Upper lobe of left lung (tissue), 6 donors: Measurements from ENCODE around the gene HOXA6. TPM values are rescaled to one million over a fixed set of nuclear protein-coding genes. Genes with fewer than 3 reads are reported as not detected.

ENCODE experiments used
- ATAC-seq, 2 donors: fragments of 200-7000 bp; cut with Tn5 transposase; one replicate each; pipeline ENCODE4 v1.9.1; 2022; ENCODE audit warnings: mild to moderate bottlenecking in 2 of 2, moderate library complexity in 2 of 2; ENCODE audit not compliant: low FRiP score in 2 of 2
- DNase-seq, 2 donors: peaks; one replicate each; pipeline ENCODE4 v3.0.0-alpha.2; 2019 to 2020
- H3K27ac ChIP-seq, 4 donors: fragments of 200-600 bp; sonication (generic); one replicate each; pipeline ENCODE4 v1.5.1; 2016 to 2019
- H3K27me3 ChIP-seq, 4 donors: fragments of 200-600 bp; sonication (generic); one replicate each; pipeline ENCODE4 v1.5.1; 2017 to 2019
- H3K36me3 ChIP-seq, 4 donors: fragments of 200-600 bp; sonication (generic); one replicate each; pipeline ENCODE4 v1.5.1; 2016 to 2019
- H3K4me1 ChIP-seq, 4 donors: fragments of 200-600 bp; sonication (generic); one replicate each; pipeline ENCODE4 v1.5.1; 2018 to 2019
- H3K4me3 ChIP-seq, 4 donors: fragments of 200-600 bp; sonication (generic); one replicate each; pipeline ENCODE4 v1.5.1; 2017 to 2019; ENCODE audit warnings: mild to moderate bottlenecking in 2 of 4, moderate library complexity in 1 of 4
- H3K9me3 ChIP-seq, 4 donors: fragments of 200-600 bp; sonication (generic); one replicate each; pipeline ENCODE4 v1.5.1; 2018 to 2019
- EP300 ChIP-seq, 4 donors: sonication (generic); formaldehyde crosslinking; IDR thresholded peaks; one replicate each; pipeline ENCODE4 v1.5.1; 2017; ENCODE audit warnings: antibody characterized with exemption in 4 of 4, control low read depth in 2 of 4
- POLR2A ChIP-seq, 4 donors: fragments of 450-650 bp; IDR thresholded peaks; one replicate each; pipeline ENCODE4 v1.5.1; 2016 to 2017; ENCODE audit warnings: antibody characterized with exemption in 4 of 4, mild to moderate bottlenecking in 2 of 4
- POLR2AphosphoS5 ChIP-seq, 2 donors: sonication (generic); formaldehyde crosslinking; IDR thresholded peaks; one replicate each; pipeline ENCODE4 v1.5.1; 2017; ENCODE audit warnings: antibody characterized with exemption in 2 of 2
- WGBS, 2 donors: methylation state at CpG; one replicate each; pipeline ENCODE4 v1.1.5; 2017 to 2018; 5-methylcytosine and 5-hydroxymethylcytosine counted together
- total RNA-seq, 6 donors: library from RNA; depleted of rRNA in 4 of 6; stranded (reverse); fragments of >200 nt in 4 of 6; gene quantifications; one replicate each; pipeline versions ENCODE4 v1.1.0 to v1.2.1, GENCODE V29; 2016 to 2021
- TF ChIP-seq, protein P1 (sequence below), 6 experiments: fragments of 450-650 bp in 4 of 6; fragments of 200-600 bp in 2 of 6; sonication (generic) in 2 of 6; IDR thresholded peaks; one replicate each; pipeline ENCODE4 v1.5.1; 2016 to 2019; ENCODE audit warnings: antibody characterized with exemption in 6 of 6
- donor health status: DM: no; HTN: no; CAD: no; lungs with moderate emphysema.
- donor health status: DM: no; HTN: yes; CAD: no; lungs with severe emphysema.

The HOXA6 gene
- total RNA-seq, 6 donors from 2014 or later: 0.61 to 8.4 (median 4.0) TPM; not detected in 1

- TF ChIP-seq, protein P1, sequence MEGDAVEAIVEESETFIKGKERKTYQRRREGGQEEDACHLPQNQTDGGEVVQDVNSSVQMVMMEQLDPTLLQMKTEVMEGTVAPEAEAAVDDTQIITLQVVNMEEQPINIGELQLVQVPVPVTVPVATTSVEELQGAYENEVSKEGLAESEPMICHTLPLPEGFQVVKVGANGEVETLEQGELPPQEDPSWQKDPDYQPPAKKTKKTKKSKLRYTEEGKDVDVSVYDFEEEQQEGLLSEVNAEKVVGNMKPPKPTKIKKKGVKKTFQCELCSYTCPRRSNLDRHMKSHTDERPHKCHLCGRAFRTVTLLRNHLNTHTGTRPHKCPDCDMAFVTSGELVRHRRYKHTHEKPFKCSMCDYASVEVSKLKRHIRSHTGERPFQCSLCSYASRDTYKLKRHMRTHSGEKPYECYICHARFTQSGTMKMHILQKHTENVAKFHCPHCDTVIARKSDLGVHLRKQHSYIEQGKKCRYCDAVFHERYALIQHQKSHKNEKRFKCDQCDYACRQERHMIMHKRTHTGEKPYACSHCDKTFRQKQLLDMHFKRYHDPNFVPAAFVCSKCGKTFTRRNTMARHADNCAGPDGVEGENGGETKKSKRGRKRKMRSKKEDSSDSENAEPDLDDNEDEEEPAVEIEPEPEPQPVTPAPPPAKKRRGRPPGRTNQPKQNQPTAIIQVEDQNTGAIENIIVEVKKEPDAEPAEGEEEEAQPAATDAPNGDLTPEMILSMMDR (IDR thresholded peaks at IDR 0.05): no peak
- TF ChIP-seq POLR2AphosphoS5 (IDR thresholded peaks at IDR 0.05): no peak
- TF ChIP-seq POLR2A (IDR thresholded peaks at IDR 0.05): no peak
- TF ChIP-seq EP300 (IDR thresholded peaks at IDR 0.05): no peak
- peak overlapping the region; percentile 89 to 95 (median 94) for H3K27ac ChIP-seq
- H3K27me3 ChIP-seq: peaks cover 0 to 5% (median under 1%) of the 10 kb centered on the region in 4 donors
- no peak overlapping the region for H3K4me3 ChIP-seq
- no peaks in the 10 kb centered on the region for H3K36me3 ChIP-seq
- WGBS, 2 donors: 63 to 86% methylated on average over 3 to 4 of the region's 4 CpGs
- ATAC-seq: no peak
- H3K9me3 ChIP-seq: no peaks in the 10 kb centered on the region
- no peak for DNase-seq
- H3K4me1 ChIP-seq: peaks cover 16 to 45% (median 35%) of the 10 kb centered on the region in 4 donors
Measured at GRCh38 chr7:27109466-27110185, 37.9 kb downstream of the HOXA6 start.

DNA sequence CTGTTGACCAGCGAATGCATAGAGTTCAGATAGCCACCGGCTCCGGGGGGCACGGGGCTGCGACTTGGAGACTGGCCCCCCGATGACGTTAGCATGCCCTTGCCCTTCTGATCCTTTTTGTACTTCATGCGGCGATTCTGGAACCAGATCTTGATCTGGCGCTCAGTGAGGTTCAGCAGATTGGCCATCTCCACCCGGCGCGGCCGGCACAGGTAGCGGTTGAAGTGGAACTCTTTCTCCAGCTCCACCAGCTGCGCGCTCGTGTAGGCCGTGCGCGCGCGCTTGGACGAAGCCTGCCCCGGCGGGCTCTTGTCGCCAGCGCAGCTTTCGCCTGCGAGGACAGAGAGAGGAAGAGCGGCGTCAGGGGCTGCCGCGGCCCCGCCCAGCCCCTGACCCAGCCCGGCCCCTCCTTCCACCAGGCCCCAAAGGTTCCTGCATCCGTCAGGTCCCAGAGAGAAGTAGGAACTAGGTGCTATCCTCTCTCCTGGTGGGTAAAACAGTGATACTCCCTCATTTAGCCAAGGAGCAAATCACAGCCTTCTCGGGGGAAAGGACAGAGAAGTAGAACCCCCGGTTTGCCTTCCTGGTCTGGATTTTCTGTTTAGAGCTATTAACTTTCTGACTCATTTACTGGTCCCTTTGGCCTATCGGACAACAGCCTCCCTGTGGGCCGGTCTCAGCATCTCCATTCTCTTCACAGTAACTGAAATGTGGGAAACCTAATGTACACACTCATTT lies 39.0 kb downstream of the HOXA6 start:
- DNase-seq: peak in 1 of 2 donors; percentile 89
- Histone ChIP-seq H3K4me1 (peaks cover 16 to 50% (median 40%) of the 10 kb centered on the region in 4 donors), H3K27me3 (peaks cover 0 to 6% (median 2%) of the 10 kb centered on the region in 4 donors), H3K36me3 (no peaks in the 10 kb centered on the region), H3K9me3 (no peaks in the 10 kb centered on the region), H3K4me3 (peak overlapping the region; percentile 6 to 49 (median 39)), H3K27ac (peak overlapping the region; percentile 89 to 95 (median 94))
- TF ChIP-seq, protein P1 (IDR thresholded peaks at IDR 0.05): peak in 3 of 6 experiments; percentile 14 to 40 (median 33)
- TF ChIP-seq EP300 (IDR thresholded peaks at IDR 0.05) (no peak), POLR2AphosphoS5 (IDR thresholded peaks at IDR 0.05) (peak; percentile 42 to 80), POLR2A (IDR thresholded peaks at IDR 0.05) (peak in 3 of 4 donors; percentile 26 to 62 (median 34))
- ATAC-seq: peak; percentile 38 to 46
- 39 to 47% methylated on average over 29 to 41 of the region's 41 CpGs for WGBS, 2 donors

- peak; percentile 13 to 16 for ATAC-seq
- peaks cover 16 to 45% (median 38%) of the 10 kb centered on the region in 4 donors for H3K4me1 ChIP-seq
Measured at GRCh38 chr7:27107391-27108381, 39.9 kb downstream of the HOXA6 start.

GRCh38 chr7:27106901-27107240 lies 40.7 kb downstream of the HOXA6 start:
- Histone ChIP-seq H3K4me3 (peak overlapping the region; percentile 16 to 49 (median 30)), H3K27me3 (peaks cover 0 to 15% (median 6%) of the 10 kb centered on the region in 4 donors), H3K36me3 (no peaks in the 10 kb centered on the region), H3K4me1 (peaks cover 15 to 43% (median 35%) of the 10 kb centered on the region in 4 donors), H3K9me3 (no peaks in the 10 kb centered on the region), H3K27ac (peak overlapping the region; percentile 89 to 95 (median 94))
- no peak for ATAC-seq
- 33% methylated on average over 14 of the region's 14 CpGs for WGBS, 2 donors
- DNase-seq: no peak
- TF ChIP-seq, protein P1 (IDR thresholded peaks at IDR 0.05): no peak
- no peak for TF ChIP-seq POLR2AphosphoS5 (IDR thresholded peaks at IDR 0.05)
- TF ChIP-seq POLR2A (IDR thresholded peaks at IDR 0.05): no peak
- no peak for TF ChIP-seq EP300 (IDR thresholded peaks at IDR 0.05)

More at GRCh38 chr7:27107391-27108381, 39.9 kb downstream of the HOXA6 start:
- Histone ChIP-seq H3K27ac (peak overlapping the region; percentile 89 to 95 (median 94)), H3K9me3 (no peaks in the 10 kb centered on the region), H3K27me3 (peaks cover 0 to 9% (median 4%) of the 10 kb centered on the region in 4 donors), H3K4me3 (peak overlapping the region; percentile 6 to 49 (median 39)), H3K36me3 (no peaks in the 10 kb centered on the region)
- WGBS, 2 donors: 36 to 43% methylated on average over 20 to 30 of the region's 47 CpGs
- peak in 1 of 2 donors; percentile 80 for DNase-seq
- no peak for TF ChIP-seq POLR2AphosphoS5 (IDR thresholded peaks at IDR 0.05)
- TF ChIP-seq EP300 (IDR thresholded peaks at IDR 0.05): no peak
- TF ChIP-seq, protein P1 (IDR thresholded peaks at IDR 0.05): no peak
- no peak for TF ChIP-seq POLR2A (IDR thresholded peaks at IDR 0.05)
